ENCODE measurements around the gene WDR5B. TPM values are rescaled to one million over a fixed set of nuclear protein-coding genes. Genes with fewer than 3 reads are reported as not detected.

Gene WDR5B
- total and polyA plus RNA-seq, 2 of the 4 experiments (the other 2 are of a cell fraction): 3.1 to 5.6 TPM

- Histone ChIP-seq H3K4me3 (ENCODE audit: insufficient read depth, low read depth, low read length) (no peak overlapping the region), H4K5ac (ENCODE audit: low read depth, low read length) (no peak overlapping the region), H3K9ac (ENCODE audit: low read depth, low read length) (no peak overlapping the region), H3K9me3 (ENCODE audit: control insufficient read depth, insufficient read depth, low read length) (no peaks in the 10 kb centered on the region), H3K36me3 (ENCODE audit: control insufficient read depth, insufficient read depth, low read length) (peaks cover 18% of the 10 kb centered on the region), H2AK9ac (replicated peaks; ENCODE audit: low read depth, low read length, poor library complexity) (no peak overlapping the region), H4K91ac (ENCODE audit: insufficient read depth, low read depth, low read length) (no peak overlapping the region), H3K18ac (ENCODE audit: low read depth, low read length) (no peak overlapping the region), H3K27ac (ENCODE audit: insufficient read depth, low read length) (no peak overlapping the region), H3K27me3 (ENCODE audit: control insufficient read depth, insufficient read depth, low read length) (no peaks in the 10 kb centered on the region), H3K23ac (ENCODE audit: low read depth, low read length) (no peak overlapping the region), H2BK5ac (ENCODE audit: low read depth, low read length, poor library complexity, severe bottlenecking) (no peak overlapping the region), H2BK20ac (ENCODE audit: low read depth, low read length) (no peak overlapping the region), H3K79me1 (ENCODE audit: low read depth in 1 of 2, low read length in 2 of 2) (peaks cover 7 to 11% of the 10 kb centered on the region in 2 experiments), H2BK15ac (ENCODE audit: low read depth, low read length) (no peak overlapping the region), H2BK120ac (ENCODE audit: low read depth, low read length) (no peak overlapping the region), H3K56ac (ENCODE audit: extremely low read depth, insufficient read depth, low read length) (no peak overlapping the region), H3K14ac (replicated peaks; ENCODE audit: low read depth, low read length) (no peak overlapping the region), H4K8ac (ENCODE audit: low read depth in 2 of 2, low read length in 2 of 2) (no peak overlapping the region), H3K9me1 (ENCODE audit: insufficient read depth, low read length) (no peaks in the 10 kb centered on the region), H2AFZ (replicated peaks; ENCODE audit: low read length, poor library complexity) (no peak overlapping the region), H3K4me2 (ENCODE audit: low read depth, low read length) (no peak overlapping the region), H2AK5ac (ENCODE audit: low read depth, low read length) (no peak overlapping the region), H4K20me1 (ENCODE audit: insufficient read depth, low read length) (no peaks in the 10 kb centered on the region; the same call in 1 of the 2 replicates), H3K4me1 (ENCODE audit: control insufficient read depth, insufficient read depth, low read length) (no peaks in the 10 kb centered on the region), H3K4ac (ENCODE audit: low read depth, low read length) (no peak overlapping the region)
- TF ChIP-seq FOS (IDR thresholded peaks at IDR 0.05; ENCODE audit: low read depth, low read length): no peak
- TF ChIP-seq SMC3 (IDR thresholded peaks at IDR 0.05; ENCODE audit: low read depth, low read length): no peak
- no peak for TF ChIP-seq BHLHE40 (IDR thresholded peaks at IDR 0.05; ENCODE audit: low read depth, low read length)
- TF ChIP-seq NFE2L2 (IDR thresholded peaks at IDR 0.05; ENCODE audit: low read depth, low read length): no peak
- TF ChIP-seq CHD1 (IDR thresholded peaks at IDR 0.05; ENCODE audit: low read depth, low read length): no peak
- TF ChIP-seq CEBPB (IDR thresholded peaks at IDR 0.05; ENCODE audit: low read depth, low read length): no peak
- TF ChIP-seq ELK1 (IDR thresholded peaks at IDR 0.05; ENCODE audit: borderline replicate concordance, low read depth, low read length): no peak
- TF ChIP-seq RAD21 (IDR thresholded peaks at IDR 0.05; ENCODE audit: low read length): no peak
- no peak for TF ChIP-seq RCOR1 (IDR thresholded peaks at IDR 0.05; ENCODE audit: insufficient replicate concordance, low read length)
- TF ChIP-seq RFX5 (IDR thresholded peaks at IDR 0.05; ENCODE audit: low read depth, low read length): no peak
- TF ChIP-seq CTCF (conservative IDR thresholded peaks at IDR 0.05; ENCODE audit: low read depth, low read length): no peak
- no peak for TF ChIP-seq MXI1 (IDR thresholded peaks at IDR 0.05; ENCODE audit: borderline replicate concordance, low read depth, low read length)
- TF ChIP-seq USF2 (IDR thresholded peaks at IDR 0.05; ENCODE audit: low read depth, low read length): no peak
- no peak for TF ChIP-seq POLR2A (IDR thresholded peaks at IDR 0.05; ENCODE audit: low read depth, low read length)
- TF ChIP-seq MAFK (IDR thresholded peaks at IDR 0.05; ENCODE audit: low read depth, low read length): no peak
- no peak for TF ChIP-seq MAZ (IDR thresholded peaks at IDR 0.05; ENCODE audit: borderline replicate concordance, low read depth, low read length)
- BruUV-seq (replicated peaks): no TSS peak
- dilution Hi-C loops (cut with HindIII; ENCODE audit: low sequenced_read_pairs, unreplicated experiment) (no loop called here), in situ Hi-C loops (cut with MboI; ENCODE audit: low sequenced_read_pairs) (loop anchor here (5.0 kb wide), 1 partner anchor 220 kb away; no protein-coding TSS in a partner anchor), intact Hi-C loops (cut with micrococcal nuclease) (loop anchor here (2.0 kb wide), 1 partner anchor 103 kb away; no protein-coding TSS in a partner anchor)
- no peak for ATAC-seq (ENCODE audit: low read depth)
- no peak for DNase-seq
- WGBS, 2 experiments (ENCODE audit: extremely low coverage in 2 of 2, insufficient read length in 1 of 2): no CpG with 5 or more reads among the region's 2 CpGs
- ChIA-PET POLR2A (ENCODE audit: unreplicated experiment) (no interaction called here), CTCF (interaction anchor here (2.3 kb wide), 1 partner anchor 221 kb away, joined by 6 read pairs; no protein-coding TSS in a partner anchor)
Observed at GRCh38 chr3:122457706-122458105, 41.8 kb upstream of the WDR5B start.
